Neural crest cell (in vitro differentiated cells): ENCODE data around the gene RORB. TPM values are rescaled to one million over a fixed set of nuclear protein-coding genes. Genes with fewer than 3 reads are reported as not detected.

ENCODE experiments used
- DNase-seq: peaks from one replicate; pipeline ENCODE4 v3.0.0; 2021; ENCODE audit warnings: low read depth, mixed read lengths, low spot score
- H3K27ac Mint-ChIP-seq: one replicate; pipeline ENCODE4 v1.8.0; 2021; ENCODE audit warnings: mild to moderate bottlenecking, mixed read lengths; ENCODE audit not compliant: unreplicated experiment
- H3K27me3 Mint-ChIP-seq: 2 replicates; pipeline ENCODE4 v1.8.0; 2021; ENCODE audit warnings: low read depth, mild to moderate bottlenecking, mixed read lengths
- H3K36me3 Mint-ChIP-seq: 2 replicates; pipeline ENCODE4 v1.8.0; 2021; ENCODE audit warnings: low read depth, mild to moderate bottlenecking, mixed read lengths
- H3K4me1 Mint-ChIP-seq: 2 replicates; pipeline ENCODE4 v1.8.0; 2021; ENCODE audit warnings: mixed read lengths
- H3K4me3 Mint-ChIP-seq: one replicate; pipeline ENCODE4 v1.8.0; 2021; ENCODE audit warnings: mild to moderate bottlenecking, mixed read lengths
- H3K9me3 Mint-ChIP-seq: 2 replicates; pipeline ENCODE4 v1.8.0; 2021; ENCODE audit warnings: mixed read lengths
- total RNA-seq: library from RNA; stranded (reverse); gene quantifications from 2 replicates; pipeline ENCODE4 v1.2.1, GENCODE V29; 2021
- TF ChIP-seq, protein P1 (sequence below): fragments of 200-600 bp; sonication (generic); conservative IDR thresholded peaks from 2 replicates; pipeline ENCODE4 v1.5.0; 2021; ENCODE audit warnings: antibody characterized with exemption, mild to moderate bottlenecking

RORB gene
- total RNA-seq, 1 donor from 2014 or later = 0.35 TPM

DNA sequence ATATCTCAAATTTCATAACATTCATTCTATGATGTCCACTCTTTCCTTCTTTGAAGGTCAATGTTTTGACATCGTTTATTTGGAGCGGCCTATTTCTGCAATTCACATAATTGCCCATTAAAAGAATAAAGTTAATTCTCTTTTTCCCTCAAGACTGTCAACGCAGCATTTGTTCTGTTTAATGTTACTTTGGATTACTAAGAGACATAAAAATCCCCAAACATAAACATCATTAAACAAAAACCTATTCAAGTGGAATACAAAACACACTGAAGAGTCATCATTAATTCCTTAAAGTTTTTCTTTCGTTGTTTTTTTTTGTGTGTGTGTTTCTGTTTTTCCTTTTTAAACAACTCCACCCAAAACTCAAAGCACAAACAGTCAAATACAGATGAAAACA is 239.5 kb downstream of the RORB start:
- no peaks in the 10 kb centered on the region for H3K4me1 Mint-ChIP-seq
- no peak for DNase-seq
- no peaks in the 10 kb centered on the region for H3K9me3 Mint-ChIP-seq
- H3K36me3 Mint-ChIP-seq = no peaks in the 10 kb centered on the region
- peaks cover 2% of the 10 kb centered on the region for H3K27me3 Mint-ChIP-seq
- no peak overlapping the region for H3K4me3 Mint-ChIP-seq
- TF ChIP-seq, protein P1, sequence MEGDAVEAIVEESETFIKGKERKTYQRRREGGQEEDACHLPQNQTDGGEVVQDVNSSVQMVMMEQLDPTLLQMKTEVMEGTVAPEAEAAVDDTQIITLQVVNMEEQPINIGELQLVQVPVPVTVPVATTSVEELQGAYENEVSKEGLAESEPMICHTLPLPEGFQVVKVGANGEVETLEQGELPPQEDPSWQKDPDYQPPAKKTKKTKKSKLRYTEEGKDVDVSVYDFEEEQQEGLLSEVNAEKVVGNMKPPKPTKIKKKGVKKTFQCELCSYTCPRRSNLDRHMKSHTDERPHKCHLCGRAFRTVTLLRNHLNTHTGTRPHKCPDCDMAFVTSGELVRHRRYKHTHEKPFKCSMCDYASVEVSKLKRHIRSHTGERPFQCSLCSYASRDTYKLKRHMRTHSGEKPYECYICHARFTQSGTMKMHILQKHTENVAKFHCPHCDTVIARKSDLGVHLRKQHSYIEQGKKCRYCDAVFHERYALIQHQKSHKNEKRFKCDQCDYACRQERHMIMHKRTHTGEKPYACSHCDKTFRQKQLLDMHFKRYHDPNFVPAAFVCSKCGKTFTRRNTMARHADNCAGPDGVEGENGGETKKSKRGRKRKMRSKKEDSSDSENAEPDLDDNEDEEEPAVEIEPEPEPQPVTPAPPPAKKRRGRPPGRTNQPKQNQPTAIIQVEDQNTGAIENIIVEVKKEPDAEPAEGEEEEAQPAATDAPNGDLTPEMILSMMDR = no peak
- H3K27ac Mint-ChIP-seq = no peak overlapping the region

DNA sequence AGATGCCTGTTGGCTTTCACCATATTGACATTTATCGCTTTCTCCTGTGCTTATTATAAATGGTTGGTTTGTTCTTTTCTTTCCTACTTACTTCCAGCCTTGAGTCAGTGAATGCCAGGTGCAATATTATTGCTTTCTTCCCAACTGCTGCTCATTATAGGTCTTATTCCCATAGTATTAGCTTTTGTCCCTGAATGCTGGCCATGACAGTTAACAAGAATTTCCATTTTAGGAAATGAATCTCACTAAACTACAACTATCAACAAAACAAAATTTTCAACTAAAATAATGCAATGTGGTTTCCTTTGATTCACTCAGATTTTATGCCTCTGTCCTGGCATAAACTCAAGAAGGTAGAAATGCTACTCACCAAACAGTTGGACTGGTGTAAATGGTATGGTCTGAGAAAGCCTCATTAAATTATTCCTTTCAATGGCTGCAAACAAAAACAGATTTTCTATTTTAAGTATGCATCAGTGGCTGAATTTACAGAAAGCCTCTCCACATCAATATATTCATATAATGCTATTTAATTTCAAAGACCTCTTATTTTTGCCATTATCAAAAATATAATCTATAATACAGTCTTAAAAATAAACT is 245.2 kb downstream of the RORB start:
- Mint-ChIP-seq H3K36me3 (no peaks in the 10 kb centered on the region), H3K4me1 (peaks cover 19% of the 10 kb centered on the region), H3K27me3 (peaks cover 4% of the 10 kb centered on the region), H3K9me3 (no peaks in the 10 kb centered on the region), H3K27ac (no peak overlapping the region), H3K4me3 (no peak overlapping the region)
- TF ChIP-seq, protein P1 = no peak
- DNase-seq = no peak
